PC-9 (cell line): Measurements from ENCODE around the gene HTR1E. TPM values are rescaled to one million over a fixed set of nuclear protein-coding genes. Genes with fewer than 3 reads are reported as not detected.
"Not testable (repeated sequence)": the region's sequence is repeated elsewhere in the genome, so short reads cannot be mapped to it uniquely, and the experiment has no call there.

Experiments
- BruUV-seq: library from RNA; stranded (reverse); fragments of 400-500 nt; replicated peaks from 2 replicates; lab custom pipeline; 2021; lab: Mats Ljungman, UMichigan
- CTCF ChIA-PET: fragments of 300-600 bp; sonication (Branson Sonifier 250); formaldehyde crosslinking; loops from one replicate; lab custom pipeline; 2022; ENCODE audit warnings: antibody characterized with exemption; lab: Charles Lee
- POLR2A ChIA-PET: fragments of 300-600 bp; sonication (Branson Sonifier 250); formaldehyde crosslinking; loops from one replicate; lab custom pipeline; 2022; ENCODE audit warnings: antibody characterized with exemption; ENCODE audit not compliant: unreplicated experiment; lab: Charles Lee
- DNase-seq, 2 experiments: peaks; one replicate each; pipeline versions ENCODE4 v3.0.0 to v3.0.0-alpha.2; 2015 to 2022; ENCODE audit warnings: mixed read lengths in 1 of 2
- H2AFZ ChIP-seq: fragments of 200-600 bp; sonication (generic); 2 replicates; pipeline ENCODE4 v1.8.1; 2017; ENCODE audit warnings: antibody characterized with exemption
- H3F3A ChIP-seq: fragments of 200-600 bp; sonication (generic); 2 replicates; pipeline ENCODE4 v1.8.1; 2017; ENCODE audit warnings: antibody characterized with exemption, mild to moderate bottlenecking, low read depth; ENCODE audit not compliant: insufficient read depth
- H3K27ac ChIP-seq: fragments of 200-600 bp; sonication (generic); 2 replicates; pipeline ENCODE4 v1.6.1; 2016; ENCODE audit warnings: mixed run types
- H3K27me3 ChIP-seq: fragments of 200-600 bp; sonication (generic); 2 replicates; pipeline ENCODE4 v1.6.1; 2016; ENCODE audit warnings: low read depth, mixed run types; ENCODE audit not compliant: insufficient read depth
- H3K36me3 ChIP-seq: fragments of 200-600 bp; sonication (generic); 2 replicates; pipeline ENCODE4 v1.6.1; 2016; ENCODE audit warnings: low read depth, mixed run types
- H3K4me1 ChIP-seq: fragments of 200-600 bp; sonication (generic); replicated peaks from 2 replicates; pipeline ENCODE4 v1.6.1; 2016; ENCODE audit warnings: mixed run types; ENCODE audit not compliant: insufficient read depth
- H3K4me2 ChIP-seq: fragments of 200-600 bp; sonication (generic); 2 replicates; pipeline ENCODE4 v1.6.1; 2017; ENCODE audit warnings: mixed run types
- H3K4me3 ChIP-seq: fragments of 200-600 bp; sonication (generic); 2 replicates; pipeline ENCODE4 v1.6.1; 2016; ENCODE audit warnings: mixed run types
- H3K79me2 ChIP-seq: fragments of 200-600 bp; sonication (generic); 2 replicates; pipeline ENCODE4 v1.6.1; 2017; ENCODE audit warnings: low read depth, mixed run types
- H3K9me2 ChIP-seq: fragments of 200-600 bp; sonication (generic); 2 replicates; pipeline ENCODE4 v1.8.1; 2017; ENCODE audit warnings: mild to moderate bottlenecking; ENCODE audit not compliant: insufficient read depth
- H3K9me3 ChIP-seq: fragments of 200-600 bp; sonication (generic); 2 replicates; pipeline ENCODE4 v1.8.1; 2016; ENCODE audit warnings: low read depth; ENCODE audit not compliant: insufficient read depth
- H4K20me1 ChIP-seq: fragments of 200-600 bp; sonication (generic); 2 replicates; pipeline ENCODE4 v1.8.1; 2017; ENCODE audit not compliant: insufficient read depth
- CTCF ChIP-seq: fragments of 200-600 bp; sonication (generic); conservative IDR thresholded peaks from 2 replicates; pipeline ENCODE4 v1.6.1; 2017; ENCODE audit warnings: mixed run types, antibody characterized with exemption, mild to moderate bottlenecking, moderate library complexity
- EZH2 ChIP-seq: fragments of 200-600 bp; sonication (generic); IDR thresholded peaks from 2 replicates; pipeline ENCODE4 v1.8.0; 2017; ENCODE audit warnings: antibody characterized with exemption, low read depth
- intact Hi-C: fragments of 100-400 bp; cut with micrococcal nuclease; formaldehyde crosslinking; loops from one replicate; pipeline ENCODE4 v1.10.0; 2022; ENCODE audit not compliant: unreplicated experiment
- total RNA-seq: library from RNA; stranded (reverse); gene quantifications from 2 replicates; pipeline ENCODE4 v1.2.3, GENCODE V29; 2021

HTR1E gene
- total RNA-seq, 1 experiment from 2014 or later, result not detected

GRCh38 chr6:86978251-86978650 lies 40.9 kb downstream of the HTR1E start:
- Histone ChIP-seq H3K27me3 (no peaks in the 10 kb centered on the region), H3K79me2 (no peaks in the 10 kb centered on the region), H3K4me1 (no peaks in the 10 kb centered on the region), H3K36me3 (no peaks in the 10 kb centered on the region), H3F3A (no peaks in the 10 kb centered on the region), H3K27ac (no peak overlapping the region), H3K4me3 (no peak overlapping the region), H3K9me2 (no peaks in the 10 kb centered on the region), H2AFZ (no peak overlapping the region), H3K4me2 (no peak overlapping the region), H4K20me1 (no peaks in the 10 kb centered on the region), H3K9me3 (no peaks in the 10 kb centered on the region)
- intact Hi-C loops, result no loop called here
- no peak for DNase-seq
- BruUV-seq, result no TSS peak
- CTCF ChIA-PET, result no interaction called here
- TF ChIP-seq EZH2, result no peak
- no peak for TF ChIP-seq CTCF
- POLR2A ChIA-PET, result no interaction called here

GRCh38 chr6:87001494-87001893 lies 64.2 kb downstream of the HTR1E start:
- Histone ChIP-seq H3K9me2 (no peaks in the 10 kb centered on the region), H3K36me3 (no peaks in the 10 kb centered on the region), H3K27ac (no peak overlapping the region), H3K27me3 (no peaks in the 10 kb centered on the region), H3K4me2 (no peak overlapping the region), H3K4me1 (no peaks in the 10 kb centered on the region), H4K20me1 (no peaks in the 10 kb centered on the region), H2AFZ (no peak overlapping the region), H3F3A (no peaks in the 10 kb centered on the region), H3K4me3 (no peak overlapping the region), H3K9me3 (no peaks in the 10 kb centered on the region), H3K79me2 (no peaks in the 10 kb centered on the region)
- intact Hi-C loops, result no loop called here
- DNase-seq, result no peak
- BruUV-seq, result no TSS peak
- ChIA-PET POLR2A (no interaction called here), CTCF (no interaction called here)
- TF ChIP-seq CTCF, result no peak
- TF ChIP-seq EZH2, result no peak

DNA sequence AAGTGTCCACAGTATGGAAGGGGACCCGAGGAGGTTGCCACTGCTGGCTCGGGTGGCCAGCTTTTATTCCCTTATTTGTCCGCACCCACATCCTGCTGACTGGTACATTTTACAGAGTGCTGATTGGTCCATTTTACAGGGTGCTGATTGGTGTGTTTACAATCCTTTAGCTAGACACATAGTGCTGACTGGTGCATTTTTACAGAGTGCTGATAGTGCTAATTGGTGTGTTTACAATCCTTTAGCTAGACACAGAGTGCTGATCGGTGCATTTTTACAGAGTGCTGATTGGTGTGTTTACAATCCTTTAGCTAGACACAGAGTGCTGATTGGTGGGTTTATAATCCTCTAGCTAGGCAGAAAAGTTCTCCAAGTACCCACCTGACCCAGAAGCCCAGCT lies 65.1 kb downstream of the HTR1E start:
- H3F3A ChIP-seq, DNase-seq, H3K27ac ChIP-seq, CTCF ChIA-PET, H3K9me2 ChIP-seq, H3K36me3 ChIP-seq, H3K9me3 ChIP-seq, H3K4me1 ChIP-seq, H3K27me3 ChIP-seq, H2AFZ ChIP-seq, BruUV-seq, intact Hi-C loops, H3K79me2 ChIP-seq, H4K20me1 ChIP-seq, POLR2A ChIA-PET, H3K4me3 ChIP-seq, H3K4me2 ChIP-seq: not testable (repeated sequence)

GRCh38 chr6:87006541-87006940 lies 69.2 kb downstream of the HTR1E start:
- H3K9me3 ChIP-seq, H3K9me2 ChIP-seq, H3K4me1 ChIP-seq, H3K4me2 ChIP-seq, H3K27ac ChIP-seq, intact Hi-C loops, H3K79me2 ChIP-seq, DNase-seq, H3K27me3 ChIP-seq, H4K20me1 ChIP-seq, POLR2A ChIA-PET, CTCF ChIA-PET, H2AFZ ChIP-seq, H3K36me3 ChIP-seq, H3K4me3 ChIP-seq, H3F3A ChIP-seq, BruUV-seq: not testable (repeated sequence)

GRCh38 chr6:87009581-87009980 lies 72.3 kb downstream of the HTR1E start:
- intact Hi-C loops, BruUV-seq, H2AFZ ChIP-seq, H3K9me2 ChIP-seq, H3K27me3 ChIP-seq, H3K4me2 ChIP-seq, H4K20me1 ChIP-seq, H3K4me1 ChIP-seq, H3K36me3 ChIP-seq, POLR2A ChIA-PET, CTCF ChIA-PET, H3K79me2 ChIP-seq, H3K27ac ChIP-seq, H3K4me3 ChIP-seq, DNase-seq, H3F3A ChIP-seq, H3K9me3 ChIP-seq: not testable (repeated sequence)
